Measurements from ENCODE around the gene MRPS27. TPM values are rescaled to one million over a fixed set of nuclear protein-coding genes. Genes with fewer than 3 reads are reported as not detected.

The MRPS27 gene
- total RNA-seq, 1 experiment from 2014 or later: 88.6 TPM

- ChIA-PET CTCF (no interaction called here), POLR2A (ENCODE audit: low non-redundant PET) (no interaction called here)
- intact Hi-C loops (cut with micrococcal nuclease; ENCODE audit: unreplicated experiment): no loop called here
- no peak overlapping the region for H3K4me3 ChIP-seq (ENCODE audit: low read depth, low read length, poor library complexity, severe bottlenecking)
- no peak for TF ChIP-seq EZH2 (IDR thresholded peaks at IDR 0.05; ENCODE audit: borderline replicate concordance, low read depth, low read length, poor library complexity, severe bottlenecking)
- no peak for TF ChIP-seq CTCF (conservative IDR thresholded peaks at IDR 0.05; ENCODE audit: low read depth, low read length)
- peaks cover 28% of the 10 kb centered on the region for H3K4me1 ChIP-seq (ENCODE audit: insufficient read depth, low read length, poor library complexity, severe bottlenecking)
- no peaks in the 10 kb centered on the region for H3K27me3 ChIP-seq (replicated peaks; ENCODE audit: insufficient read depth, low read depth, low read length, poor library complexity)
- no TSS peak for BruUV-seq (replicated peaks)
- DNase-seq (ENCODE audit: low spot score): no peak
- no peak overlapping the region for H3K27ac ChIP-seq (ENCODE audit: low read depth, low read length, poor library complexity, severe bottlenecking)
- H3K9me3 ChIP-seq (ENCODE audit: low read depth, low read length, poor library complexity, severe bottlenecking): no peaks in the 10 kb centered on the region
- peaks cover 5% of the 10 kb centered on the region for H3K36me3 ChIP-seq (ENCODE audit: insufficient read depth, low read length, poor library complexity, severe bottlenecking)
These were observed 106.6 kb downstream of the MRPS27 start for GRCh38 chr5:72213482-72213881.

GRCh38 chr5:72212171-72212570, 107.9 kb downstream of the MRPS27 start:
- Histone ChIP-seq H3K27ac (ENCODE audit: low read depth, low read length, poor library complexity, severe bottlenecking) (no peak overlapping the region), H3K27me3 (replicated peaks; ENCODE audit: insufficient read depth, low read depth, low read length, poor library complexity) (no peaks in the 10 kb centered on the region), H3K9me3 (ENCODE audit: low read depth, low read length, poor library complexity, severe bottlenecking) (no peaks in the 10 kb centered on the region), H3K4me3 (ENCODE audit: low read depth, low read length, poor library complexity, severe bottlenecking) (no peak overlapping the region), H3K4me1 (ENCODE audit: insufficient read depth, low read length, poor library complexity, severe bottlenecking) (peaks cover 32% of the 10 kb centered on the region), H3K36me3 (ENCODE audit: insufficient read depth, low read length, poor library complexity, severe bottlenecking) (peaks cover 3% of the 10 kb centered on the region)
- POLR2A ChIA-PET (ENCODE audit: low non-redundant PET): no interaction called here
- no peak for DNase-seq (ENCODE audit: low spot score)
- CTCF ChIA-PET: no interaction called here
- intact Hi-C loops (cut with micrococcal nuclease; ENCODE audit: unreplicated experiment): no loop called here
- no TSS peak for BruUV-seq (replicated peaks)
- TF ChIP-seq EZH2 (IDR thresholded peaks at IDR 0.05; ENCODE audit: borderline replicate concordance, low read depth, low read length, poor library complexity, severe bottlenecking) (no peak), CTCF (conservative IDR thresholded peaks at IDR 0.05; ENCODE audit: low read depth, low read length) (no peak)

GRCh38 chr5:72210888-72211678, 109.0 kb downstream of the MRPS27 start:
- Histone ChIP-seq H3K4me3 (ENCODE audit: low read depth, low read length, poor library complexity, severe bottlenecking) (no peak overlapping the region), H3K4me1 (ENCODE audit: insufficient read depth, low read length, poor library complexity, severe bottlenecking) (peaks cover 32% of the 10 kb centered on the region), H3K9me3 (ENCODE audit: low read depth, low read length, poor library complexity, severe bottlenecking) (no peaks in the 10 kb centered on the region), H3K36me3 (ENCODE audit: insufficient read depth, low read length, poor library complexity, severe bottlenecking) (peaks cover 3% of the 10 kb centered on the region), H3K27ac (ENCODE audit: low read depth, low read length, poor library complexity, severe bottlenecking) (no peak overlapping the region), H3K27me3 (replicated peaks; ENCODE audit: insufficient read depth, low read depth, low read length, poor library complexity) (no peaks in the 10 kb centered on the region)
- CTCF ChIA-PET: no interaction called here
- DNase-seq (ENCODE audit: low spot score): no peak
- no peak for TF ChIP-seq EZH2 (IDR thresholded peaks at IDR 0.05; ENCODE audit: borderline replicate concordance, low read depth, low read length, poor library complexity, severe bottlenecking)
- no peak for TF ChIP-seq CTCF (conservative IDR thresholded peaks at IDR 0.05; ENCODE audit: low read depth, low read length)
- intact Hi-C loops (cut with micrococcal nuclease; ENCODE audit: unreplicated experiment): no loop called here
- POLR2A ChIA-PET (ENCODE audit: low non-redundant PET): no interaction called here
- BruUV-seq (replicated peaks): no TSS peak

Data from A673 (cell line).